T-helper 1 cell treated with Interleukin-12 subunit alpha and Interleukin-12 subunit beta and Interleukin-4 antibody, amounts not matched to agents 30 μg/mL and 1 μg/mL, for 36 hours (primary cell): Measurements from ENCODE around the gene HSFX3.
"Not testable (repeated sequence)": the region's sequence is repeated elsewhere in the genome, so short reads cannot be mapped to it uniquely, and the experiment has no call there.

Experiments used
- H3K27ac Mint-ChIP-seq: one replicate; pipeline ENCODE4 v1.8.0; 2021; ENCODE audit warnings: mild to moderate bottlenecking, mixed read lengths
- H3K27me3 Mint-ChIP-seq: one replicate; pipeline ENCODE4 v1.8.0; 2021; ENCODE audit warnings: low read depth, mixed read lengths
- H3K36me3 Mint-ChIP-seq: one replicate; pipeline ENCODE4 v1.8.0; 2021; ENCODE audit warnings: low read depth, mixed read lengths
- H3K4me1 Mint-ChIP-seq: one replicate; pipeline ENCODE4 v1.8.0; 2021; ENCODE audit warnings: low read depth, mixed read lengths
- H3K4me3 Mint-ChIP-seq: one replicate; pipeline ENCODE4 v1.8.0; 2021; ENCODE audit warnings: mild to moderate bottlenecking, moderate library complexity, mixed read lengths
- H3K9me3 Mint-ChIP-seq: one replicate; pipeline ENCODE4 v1.8.0; 2021; ENCODE audit warnings: mixed read lengths

HSFX3 gene

GRCh38 chrX:149533999-149534398, 15.7 kb downstream of the HSFX3 start:
- H3K27ac Mint-ChIP-seq, H3K27me3 Mint-ChIP-seq, H3K4me3 Mint-ChIP-seq, H3K9me3 Mint-ChIP-seq, H3K4me1 Mint-ChIP-seq: not testable (repeated sequence)
- peaks cover 10% of the 10 kb centered on the region for H3K36me3 Mint-ChIP-seq

- H3K36me3 Mint-ChIP-seq: peaks cover 10% of the 10 kb centered on the region
- H3K27me3 Mint-ChIP-seq, H3K4me3 Mint-ChIP-seq, H3K27ac Mint-ChIP-seq, H3K4me1 Mint-ChIP-seq, H3K9me3 Mint-ChIP-seq: not testable (repeated sequence)
These were observed 16.9 kb downstream of the HSFX3 start for GRCh38 chrX:149532868-149533267.

GRCh38 chrX:149531599-149531998, 18.1 kb downstream of the HSFX3 start:
- Mint-ChIP-seq H3K4me3 (no peak overlapping the region), H3K4me1 (peaks cover 8% of the 10 kb centered on the region), H3K27me3 (no peaks in the 10 kb centered on the region), H3K27ac (no peak overlapping the region), H3K36me3 (peaks cover 13% of the 10 kb centered on the region), H3K9me3 (no peaks in the 10 kb centered on the region)

GRCh38 chrX:149528381-149528780, 21.3 kb downstream of the HSFX3 start:
- H3K4me1 Mint-ChIP-seq: peaks cover 8% of the 10 kb centered on the region
- peaks cover 11% of the 10 kb centered on the region for H3K36me3 Mint-ChIP-seq
- no peak overlapping the region for H3K27ac Mint-ChIP-seq

GRCh38 chrX:149527705-149528104, 22.0 kb downstream of the HSFX3 start:
- H3K27me3 Mint-ChIP-seq: no peaks in the 10 kb centered on the region
- H3K9me3 Mint-ChIP-seq: no peaks in the 10 kb centered on the region
- H3K27ac Mint-ChIP-seq: peak overlapping the region; percentile 84
- H3K4me3 Mint-ChIP-seq: peak overlapping the region; percentile 25
- H3K36me3 Mint-ChIP-seq: peaks cover 11% of the 10 kb centered on the region
- peaks cover 11% of the 10 kb centered on the region for H3K4me1 Mint-ChIP-seq

More at GRCh38 chrX:149528381-149528780, 21.3 kb downstream of the HSFX3 start:
- H3K9me3 Mint-ChIP-seq: no peaks in the 10 kb centered on the region
- H3K27me3 Mint-ChIP-seq: no peaks in the 10 kb centered on the region
- no peak overlapping the region for H3K4me3 Mint-ChIP-seq

- H3K27me3 Mint-ChIP-seq, H3K4me3 Mint-ChIP-seq, H3K36me3 Mint-ChIP-seq, H3K9me3 Mint-ChIP-seq: not testable (repeated sequence)
- Mint-ChIP-seq H3K4me1 (peaks cover 16% of the 10 kb centered on the region), H3K27ac (peak overlapping the region; percentile 87)
These were observed 23.2 kb downstream of the HSFX3 start for GRCh38 chrX:149526318-149527033.

GRCh38 chrX:149525903-149526302, 23.8 kb downstream of the HSFX3 start:
- Mint-ChIP-seq H3K4me1 (peaks cover 22% of the 10 kb centered on the region), H3K27ac (peak overlapping the region; percentile 87)
- not testable (repeated sequence) for H3K36me3 Mint-ChIP-seq, H3K9me3 Mint-ChIP-seq, H3K4me3 Mint-ChIP-seq, H3K27me3 Mint-ChIP-seq

GRCh38 chrX:149525389-149525788, 24.3 kb downstream of the HSFX3 start:
- not testable (repeated sequence) for H3K9me3 Mint-ChIP-seq, H3K27me3 Mint-ChIP-seq, H3K36me3 Mint-ChIP-seq, H3K4me3 Mint-ChIP-seq
- peak overlapping the region; percentile 80 for H3K27ac Mint-ChIP-seq
- H3K4me1 Mint-ChIP-seq: peaks cover 27% of the 10 kb centered on the region

- Mint-ChIP-seq H3K36me3 (peaks cover 10% of the 10 kb centered on the region), H3K4me3 (no peak overlapping the region), H3K27me3 (no peaks in the 10 kb centered on the region), H3K9me3 (no peaks in the 10 kb centered on the region), H3K27ac (no peak overlapping the region), H3K4me1 (peaks cover 36% of the 10 kb centered on the region)
These were observed 26.8 kb downstream of the HSFX3 start for GRCh38 chrX:149522916-149523315.

- Mint-ChIP-seq H3K4me3 (peak overlapping the region; percentile 63), H3K4me1 (peaks cover 41% of the 10 kb centered on the region), H3K27ac (peak overlapping the region; percentile 80), H3K9me3 (no peaks in the 10 kb centered on the region), H3K36me3 (peaks cover 17% of the 10 kb centered on the region), H3K27me3 (no peaks in the 10 kb centered on the region)
These were observed 28.3 kb downstream of the HSFX3 start for GRCh38 chrX:149521438-149521837.

- Mint-ChIP-seq H3K4me3 (peak overlapping the region; percentile 50), H3K4me1 (peaks cover 47% of the 10 kb centered on the region), H3K36me3 (peaks cover 17% of the 10 kb centered on the region)
- not testable (repeated sequence) for H3K9me3 Mint-ChIP-seq, H3K27me3 Mint-ChIP-seq, H3K27ac Mint-ChIP-seq
These were observed 29.0 kb downstream of the HSFX3 start for GRCh38 chrX:149520636-149521277.

GRCh38 chrX:149518236-149518635, 31.5 kb downstream of the HSFX3 start:
- H3K4me1 Mint-ChIP-seq: peaks cover 61% of the 10 kb centered on the region

GRCh38 chrX:149517308-149517707, 32.4 kb downstream of the HSFX3 start:
- no peaks in the 10 kb centered on the region for H3K9me3 Mint-ChIP-seq
- no peaks in the 10 kb centered on the region for H3K27me3 Mint-ChIP-seq

More at GRCh38 chrX:149518236-149518635, 31.5 kb downstream of the HSFX3 start:
- Mint-ChIP-seq H3K4me3 (no peak overlapping the region), H3K36me3 (peaks cover 18% of the 10 kb centered on the region), H3K27ac (no peak overlapping the region), H3K27me3 (no peaks in the 10 kb centered on the region), H3K9me3 (no peaks in the 10 kb centered on the region)

GRCh38 chrX:149516604-149517003, 33.1 kb downstream of the HSFX3 start:
- H3K4me1 Mint-ChIP-seq: peaks cover 54% of the 10 kb centered on the region
- H3K27me3 Mint-ChIP-seq: no peaks in the 10 kb centered on the region
- no peak overlapping the region for H3K4me3 Mint-ChIP-seq
- H3K9me3 Mint-ChIP-seq: no peaks in the 10 kb centered on the region
- H3K27ac Mint-ChIP-seq: no peak overlapping the region
- peaks cover 18% of the 10 kb centered on the region for H3K36me3 Mint-ChIP-seq

More at GRCh38 chrX:149517308-149517707, 32.4 kb downstream of the HSFX3 start:
- Mint-ChIP-seq H3K27ac (no peak overlapping the region), H3K36me3 (peaks cover 18% of the 10 kb centered on the region), H3K4me1 (peaks cover 58% of the 10 kb centered on the region), H3K4me3 (no peak overlapping the region)

GRCh38 chrX:149515954-149516602, 33.6 kb downstream of the HSFX3 start:
- no peaks in the 10 kb centered on the region for H3K9me3 Mint-ChIP-seq
- H3K27me3 Mint-ChIP-seq: no peaks in the 10 kb centered on the region
- peaks cover 49% of the 10 kb centered on the region for H3K4me1 Mint-ChIP-seq
- H3K36me3 Mint-ChIP-seq: peaks cover 18% of the 10 kb centered on the region
- H3K27ac Mint-ChIP-seq: peak overlapping the region; percentile 33
- no peak overlapping the region for H3K4me3 Mint-ChIP-seq
